K562 (cell line): ENCODE results near the gene GLOD4. TPM values are rescaled to one million over a fixed set of nuclear protein-coding genes. Genes with fewer than 3 reads are reported as not detected.
A peak's percentile ranks its signal among the peaks of the same experiment; 100 is the strongest.

Experiments used
- JUND ChIP-seq, 2 experiments: IDR thresholded peaks; 2 replicates in 1 of 2; 3 replicates in 1 of 2; pipeline ENCODE4 v1.6.1; 2011; ENCODE audit warnings: borderline replicate concordance in 2 of 2, low read depth in 2 of 2, low read length in 2 of 2, improper control_type of control experiment in 1 of 2, missing biosample characterization in 1 of 2, missing genetic modification characterization in 1 of 2, missing genetic modification reagents in 1 of 2
- LEF1 ChIP-seq: fragments of 450-650 bp; IDR thresholded peaks from 2 replicates; pipeline ENCODE4 v1.6.1; 2016; ENCODE audit warnings: mild to moderate bottlenecking
- MBD2 ChIP-seq: sonication (generic); IDR thresholded peaks from 2 replicates; pipeline ENCODE4 v1.6.1; 2016; ENCODE audit warnings: low read depth, borderline replicate concordance
- NRF1 ChIP-seq, 2 experiments: fragments of 450-650 bp; IDR thresholded peaks in 1 of 2; conservative IDR thresholded peaks in 1 of 2; 2 replicates each; pipeline ENCODE4 v1.6.1; 2014; ENCODE audit warnings: mild to moderate bottlenecking in 2 of 2
- PHF20 ChIP-seq: fragments of 450-650 bp; IDR thresholded peaks from 2 replicates; pipeline ENCODE4 v1.6.1; 2018; ENCODE audit not compliant: partially characterized antibody
- XRCC5 ChIP-seq: fragments of 200-400 bp; formaldehyde crosslinking; IDR thresholded peaks from 2 replicates; pipeline ENCODE4 v1.6.1; 2017; ENCODE audit warnings: low read depth, mild to moderate bottlenecking, low read length
- polyA plus RNA-seq, 8 experiments: library from polyadenylated mRNA; depleted of rRNA in 4 of 8; stranded (reverse) in 5 of 8; unstranded in 3 of 8; fragments of >200 nt; fragmentation: Nextera tagmentation in 2 of 8; fragmentation: Illumina TruSeq in 1 of 8; extraction: Ambion mirVana in 2 of 8; extraction: Trizol in 1 of 8; gene quantifications; 2 replicates each; pipeline versions ENCODE4 v1.2.1 to v1.2.3, GENCODE V29; 2011 to 2014; ENCODE audit warnings: inconsistent platforms in 1 of 8, missing spikeins in 1 of 8
- total RNA-seq, 7 experiments: library from RNA; depleted of rRNA in 6 of 7; stranded (reverse); fragments of >200 nt in 6 of 7; fragmentation: Illumina TruSeq in 2 of 7; extraction: Trizol in 2 of 7; gene quantifications; 2 replicates each; pipeline versions ENCODE4 v1.2.1 to v1.2.3, GENCODE V29; 2011 to 2021; ENCODE audit warnings: low replicate concordance in 1 of 7
- TF ChIP-seq, protein P1 (sequence below), 3 experiments: fragments of 200-800 bp in 1 of 3; fragments of 250-450 bp in 1 of 3; fragments of 450-650 bp in 1 of 3; sonication (Bioruptor Pico) in 1 of 3; sonication (Bioruptor generic) in 1 of 3; formaldehyde crosslinking in 1 of 3; IDR thresholded peaks; 2 replicates each; pipeline versions ENCODE4 v1.6.1 to v1.8.0; 2016 to 2022; ENCODE audit warnings: mild to moderate bottlenecking in 2 of 3, missing genetic modification characterization in 2 of 3, missing compliant biosample characterization in 1 of 3, moderate library complexity in 1 of 3
- TF ChIP-seq, protein P2 (sequence below): IDR thresholded peaks from 2 replicates; pipeline ENCODE4 v1.6.1; 2011; ENCODE audit warnings: borderline replicate concordance, low read depth, mild to moderate bottlenecking, moderate library complexity, low read length; ENCODE audit not compliant: insufficient read depth, poor library complexity, severe bottlenecking
- TF ChIP-seq, protein P3 (sequence below): sonication (generic); formaldehyde crosslinking; IDR thresholded peaks from 2 replicates; pipeline ENCODE4 v1.8.0; 2023; ENCODE audit warnings: mild to moderate bottlenecking, missing genetic modification reagents
- TF ChIP-seq, protein P4 (sequence below): fragments of 250-450 bp; sonication (Bioruptor Pico); IDR thresholded peaks from 2 replicates; pipeline ENCODE4 v1.9.0; 2021; ENCODE audit warnings: mild to moderate bottlenecking, inconsistent platforms
- TF ChIP-seq, protein P5 (sequence below): sonication (generic); formaldehyde crosslinking; IDR thresholded peaks from 2 replicates; pipeline ENCODE4 v1.8.0; 2022; ENCODE audit warnings: mild to moderate bottlenecking, low read depth, missing genetic modification reagents

The GLOD4 gene
- total and polyA plus RNA-seq, 9 of the 15 experiments (the other 6 are each of a cell fraction or from before 2014, with no cell fraction given), result 52.0 to 109 (median 64.9) TPM

DNA sequence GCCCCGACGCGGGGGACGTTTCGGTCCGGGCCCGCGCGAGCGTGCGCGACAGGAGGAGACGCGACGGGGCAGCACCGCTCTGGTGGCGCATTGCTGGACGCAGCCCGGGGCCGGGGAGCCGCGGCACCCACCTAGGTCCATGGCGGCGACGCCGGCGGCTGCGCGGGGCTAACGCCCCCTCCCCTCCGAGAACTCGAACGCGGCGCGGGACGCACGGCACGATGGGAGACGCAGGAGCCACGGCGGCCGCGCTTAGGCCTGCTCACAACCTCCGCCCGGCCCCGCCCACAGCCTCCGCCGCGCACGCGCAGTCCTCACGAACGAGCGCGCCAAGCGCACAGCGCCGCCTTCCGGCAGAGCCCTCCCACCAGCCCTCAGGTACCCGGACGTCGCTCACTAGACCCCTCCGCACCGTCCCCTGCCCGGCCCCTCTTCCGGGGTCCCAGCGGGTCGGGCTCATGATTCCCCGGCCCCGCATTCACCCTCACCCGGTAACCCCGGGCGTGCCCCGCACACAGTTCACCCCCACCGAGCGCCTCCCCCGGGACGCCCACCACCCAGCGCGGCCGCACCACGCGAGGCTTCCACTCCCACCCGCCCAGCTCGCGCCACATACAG is 30.0 kb downstream of the GLOD4 start, which contains the start of gene GEMIN4 (continued):
- TF ChIP-seq, protein P1, sequence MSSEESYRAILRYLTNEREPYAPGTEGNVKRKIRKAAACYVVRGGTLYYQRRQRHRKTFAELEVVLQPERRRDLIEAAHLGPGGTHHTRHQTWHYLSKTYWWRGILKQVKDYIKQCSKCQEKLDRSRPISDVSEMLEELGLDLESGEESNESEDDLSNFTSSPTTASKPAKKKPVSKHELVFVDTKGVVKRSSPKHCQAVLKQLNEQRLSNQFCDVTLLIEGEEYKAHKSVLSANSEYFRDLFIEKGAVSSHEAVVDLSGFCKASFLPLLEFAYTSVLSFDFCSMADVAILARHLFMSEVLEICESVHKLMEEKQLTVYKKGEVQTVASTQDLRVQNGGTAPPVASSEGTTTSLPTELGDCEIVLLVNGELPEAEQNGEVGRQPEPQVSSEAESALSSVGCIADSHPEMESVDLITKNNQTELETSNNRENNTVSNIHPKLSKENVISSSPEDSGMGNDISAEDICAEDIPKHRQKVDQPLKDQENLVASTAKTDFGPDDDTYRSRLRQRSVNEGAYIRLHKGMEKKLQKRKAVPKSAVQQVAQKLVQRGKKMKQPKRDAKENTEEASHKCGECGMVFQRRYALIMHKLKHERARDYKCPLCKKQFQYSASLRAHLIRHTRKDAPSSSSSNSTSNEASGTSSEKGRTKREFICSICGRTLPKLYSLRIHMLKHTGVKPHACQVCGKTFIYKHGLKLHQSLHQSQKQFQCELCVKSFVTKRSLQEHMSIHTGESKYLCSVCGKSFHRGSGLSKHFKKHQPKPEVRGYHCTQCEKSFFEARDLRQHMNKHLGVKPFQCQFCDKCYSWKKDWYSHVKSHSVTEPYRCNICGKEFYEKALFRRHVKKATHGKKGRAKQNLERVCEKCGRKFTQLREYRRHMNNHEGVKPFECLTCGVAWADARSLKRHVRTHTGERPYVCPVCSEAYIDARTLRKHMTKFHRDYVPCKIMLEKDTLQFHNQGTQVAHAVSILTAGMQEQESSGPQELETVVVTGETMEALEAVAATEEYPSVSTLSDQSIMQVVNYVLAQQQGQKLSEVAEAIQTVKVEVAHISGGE (CRISPR knock-in tag; IDR thresholded peaks at IDR 0.05), result peak in 2 of 3 experiments; percentile 28 to 69; a peak in 2 of 6 replicates
- TF ChIP-seq LEF1, result no peak
- TF ChIP-seq, protein P2, sequence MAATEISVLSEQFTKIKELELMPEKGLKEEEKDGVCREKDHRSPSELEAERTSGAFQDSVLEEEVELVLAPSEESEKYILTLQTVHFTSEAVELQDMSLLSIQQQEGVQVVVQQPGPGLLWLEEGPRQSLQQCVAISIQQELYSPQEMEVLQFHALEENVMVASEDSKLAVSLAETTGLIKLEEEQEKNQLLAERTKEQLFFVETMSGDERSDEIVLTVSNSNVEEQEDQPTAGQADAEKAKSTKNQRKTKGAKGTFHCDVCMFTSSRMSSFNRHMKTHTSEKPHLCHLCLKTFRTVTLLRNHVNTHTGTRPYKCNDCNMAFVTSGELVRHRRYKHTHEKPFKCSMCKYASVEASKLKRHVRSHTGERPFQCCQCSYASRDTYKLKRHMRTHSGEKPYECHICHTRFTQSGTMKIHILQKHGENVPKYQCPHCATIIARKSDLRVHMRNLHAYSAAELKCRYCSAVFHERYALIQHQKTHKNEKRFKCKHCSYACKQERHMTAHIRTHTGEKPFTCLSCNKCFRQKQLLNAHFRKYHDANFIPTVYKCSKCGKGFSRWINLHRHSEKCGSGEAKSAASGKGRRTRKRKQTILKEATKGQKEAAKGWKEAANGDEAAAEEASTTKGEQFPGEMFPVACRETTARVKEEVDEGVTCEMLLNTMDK, result peak; percentile 81
- TF ChIP-seq PHF20, result peak; percentile 30
- TF ChIP-seq, protein P3, sequence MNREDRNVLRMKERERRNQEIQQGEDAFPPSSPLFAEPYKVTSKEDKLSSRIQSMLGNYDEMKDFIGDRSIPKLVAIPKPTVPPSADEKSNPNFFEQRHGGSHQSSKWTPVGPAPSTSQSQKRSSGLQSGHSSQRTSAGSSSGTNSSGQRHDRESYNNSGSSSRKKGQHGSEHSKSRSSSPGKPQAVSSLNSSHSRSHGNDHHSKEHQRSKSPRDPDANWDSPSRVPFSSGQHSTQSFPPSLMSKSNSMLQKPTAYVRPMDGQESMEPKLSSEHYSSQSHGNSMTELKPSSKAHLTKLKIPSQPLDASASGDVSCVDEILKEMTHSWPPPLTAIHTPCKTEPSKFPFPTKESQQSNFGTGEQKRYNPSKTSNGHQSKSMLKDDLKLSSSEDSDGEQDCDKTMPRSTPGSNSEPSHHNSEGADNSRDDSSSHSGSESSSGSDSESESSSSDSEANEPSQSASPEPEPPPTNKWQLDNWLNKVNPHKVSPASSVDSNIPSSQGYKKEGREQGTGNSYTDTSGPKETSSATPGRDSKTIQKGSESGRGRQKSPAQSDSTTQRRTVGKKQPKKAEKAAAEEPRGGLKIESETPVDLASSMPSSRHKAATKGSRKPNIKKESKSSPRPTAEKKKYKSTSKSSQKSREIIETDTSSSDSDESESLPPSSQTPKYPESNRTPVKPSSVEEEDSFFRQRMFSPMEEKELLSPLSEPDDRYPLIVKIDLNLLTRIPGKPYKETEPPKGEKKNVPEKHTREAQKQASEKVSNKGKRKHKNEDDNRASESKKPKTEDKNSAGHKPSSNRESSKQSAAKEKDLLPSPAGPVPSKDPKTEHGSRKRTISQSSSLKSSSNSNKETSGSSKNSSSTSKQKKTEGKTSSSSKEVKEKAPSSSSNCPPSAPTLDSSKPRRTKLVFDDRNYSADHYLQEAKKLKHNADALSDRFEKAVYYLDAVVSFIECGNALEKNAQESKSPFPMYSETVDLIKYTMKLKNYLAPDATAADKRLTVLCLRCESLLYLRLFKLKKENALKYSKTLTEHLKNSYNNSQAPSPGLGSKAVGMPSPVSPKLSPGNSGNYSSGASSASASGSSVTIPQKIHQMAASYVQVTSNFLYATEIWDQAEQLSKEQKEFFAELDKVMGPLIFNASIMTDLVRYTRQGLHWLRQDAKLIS (CRISPR knock-in tag), result no peak; the same call in 1 of the 2 replicates
- TF ChIP-seq XRCC5, result 0 out of 2 replicates have a peak, but pooled peaks have one; percentile 65
- TF ChIP-seq, protein P4, sequence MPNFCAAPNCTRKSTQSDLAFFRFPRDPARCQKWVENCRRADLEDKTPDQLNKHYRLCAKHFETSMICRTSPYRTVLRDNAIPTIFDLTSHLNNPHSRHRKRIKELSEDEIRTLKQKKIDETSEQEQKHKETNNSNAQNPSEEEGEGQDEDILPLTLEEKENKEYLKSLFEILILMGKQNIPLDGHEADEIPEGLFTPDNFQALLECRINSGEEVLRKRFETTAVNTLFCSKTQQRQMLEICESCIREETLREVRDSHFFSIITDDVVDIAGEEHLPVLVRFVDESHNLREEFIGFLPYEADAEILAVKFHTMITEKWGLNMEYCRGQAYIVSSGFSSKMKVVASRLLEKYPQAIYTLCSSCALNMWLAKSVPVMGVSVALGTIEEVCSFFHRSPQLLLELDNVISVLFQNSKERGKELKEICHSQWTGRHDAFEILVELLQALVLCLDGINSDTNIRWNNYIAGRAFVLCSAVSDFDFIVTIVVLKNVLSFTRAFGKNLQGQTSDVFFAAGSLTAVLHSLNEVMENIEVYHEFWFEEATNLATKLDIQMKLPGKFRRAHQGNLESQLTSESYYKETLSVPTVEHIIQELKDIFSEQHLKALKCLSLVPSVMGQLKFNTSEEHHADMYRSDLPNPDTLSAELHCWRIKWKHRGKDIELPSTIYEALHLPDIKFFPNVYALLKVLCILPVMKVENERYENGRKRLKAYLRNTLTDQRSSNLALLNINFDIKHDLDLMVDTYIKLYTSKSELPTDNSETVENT (CRISPR knock-in tag), result peak; percentile 64; the same call in 1 of the 2 replicates
- peak; percentile 4; the same call in 1 of the 2 replicates for TF ChIP-seq JUND (IDR thresholded peaks at IDR 0.05; ENCODE audit: borderline replicate concordance, low read depth, low read length)
- TF ChIP-seq JUND (tag; IDR thresholded peaks at IDR 0.05; ENCODE audit: borderline replicate concordance, low read depth, low read length), result no peak; the same call in 2 of the 3 replicates
- peak; percentile 92 to 93 for TF ChIP-seq NRF1 (conservative IDR thresholded peaks at IDR 0.05 in 1 of 2, IDR thresholded peaks at IDR 0.05 in 1 of 2)
- 0 out of 2 replicates have a peak, but pooled peaks have one; percentile 25 for TF ChIP-seq MBD2
- TF ChIP-seq, protein P5, sequence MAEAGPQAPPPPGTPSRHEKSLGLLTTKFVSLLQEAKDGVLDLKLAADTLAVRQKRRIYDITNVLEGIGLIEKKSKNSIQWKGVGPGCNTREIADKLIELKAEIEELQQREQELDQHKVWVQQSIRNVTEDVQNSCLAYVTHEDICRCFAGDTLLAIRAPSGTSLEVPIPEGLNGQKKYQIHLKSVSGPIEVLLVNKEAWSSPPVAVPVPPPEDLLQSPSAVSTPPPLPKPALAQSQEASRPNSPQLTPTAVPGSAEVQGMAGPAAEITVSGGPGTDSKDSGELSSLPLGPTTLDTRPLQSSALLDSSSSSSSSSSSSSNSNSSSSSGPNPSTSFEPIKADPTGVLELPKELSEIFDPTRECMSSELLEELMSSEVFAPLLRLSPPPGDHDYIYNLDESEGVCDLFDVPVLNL (CRISPR knock-in tag), result peak; percentile 47; the same call in 1 of the 2 replicates
